Smooth muscle cell (in vitro differentiated cells): ENCODE measurements around the gene SETD7. TPM values are rescaled to one million over a fixed set of nuclear protein-coding genes. Genes with fewer than 3 reads are reported as not detected.

Experiments used
- DNase-seq: peaks from one replicate; lab custom pipeline; 2025; ENCODE audit not compliant: unreplicated experiment; lab: John Stamatoyannopoulos, UW
- H2AFZ ChIP-seq: fragments of 200-600 bp; sonication (generic); 2 replicates; pipeline ENCODE4 v1.6.0; 2016; ENCODE audit warnings: antibody characterized with exemption, low read depth, mild to moderate bottlenecking
- H3F3A ChIP-seq: fragments of 200-600 bp; sonication (generic); 2 replicates; pipeline ENCODE4 v1.6.0; 2017; ENCODE audit warnings: antibody characterized with exemption, low read depth
- H3K27ac ChIP-seq: fragments of 200-600 bp; sonication (generic); 2 replicates; pipeline ENCODE4 v1.5.1; 2016; ENCODE audit warnings: low read depth, mild to moderate bottlenecking
- H3K27me3 ChIP-seq: fragments of 200-600 bp; sonication (generic); 2 replicates; pipeline ENCODE4 v1.6.1; 2016; ENCODE audit warnings: low read depth, mild to moderate bottlenecking
- H3K36me3 ChIP-seq: fragments of 200-600 bp; sonication (generic); 2 replicates; pipeline ENCODE4 v1.5.1; 2016; ENCODE audit warnings: low read depth
- H3K4me1 ChIP-seq: fragments of 200-600 bp; sonication (generic); 2 replicates; pipeline ENCODE4 v1.5.1; 2016; ENCODE audit warnings: low read depth
- H3K4me2 ChIP-seq: fragments of 200-600 bp; sonication (generic); 2 replicates; pipeline ENCODE4 v1.6.0; 2016; ENCODE audit warnings: mild to moderate bottlenecking
- H3K4me3 ChIP-seq: fragments of 200-600 bp; sonication (generic); 2 replicates; pipeline ENCODE4 v1.5.1; 2016; ENCODE audit warnings: mild to moderate bottlenecking
- H3K79me2 ChIP-seq: fragments of 200-600 bp; sonication (generic); 2 replicates; pipeline ENCODE4 v1.6.0; 2016; ENCODE audit warnings: low read depth, mild to moderate bottlenecking
- H3K9ac ChIP-seq: fragments of 200-600 bp; sonication (generic); 2 replicates; pipeline ENCODE4 v1.6.0; 2016; ENCODE audit warnings: low read depth
- H3K9me3 ChIP-seq: fragments of 200-600 bp; sonication (generic); replicated peaks from 2 replicates; pipeline ENCODE4 v1.5.1; 2016; ENCODE audit warnings: low read depth
- H4K20me1 ChIP-seq: fragments of 200-600 bp; sonication (generic); 2 replicates; pipeline ENCODE4 v1.6.0; 2016; ENCODE audit warnings: low read depth
- WGBS: methylation state at CpG from one replicate; pipeline ENCODE4 v1.1.7; 2016; ENCODE audit warnings: low lambda C conversion rate; 5-methylcytosine and 5-hydroxymethylcytosine counted together
- polyA plus RNA-seq: library from polyadenylated mRNA; unstranded; fragments of >200 nt; fragmentation: Nextera tagmentation; extraction: Ambion mirVana; gene quantifications from 2 replicates; pipeline ENCODE4 v1.2.1, GENCODE V29; 2016
- total RNA-seq: library from RNA; depleted of rRNA; stranded (reverse); fragments of >200 nt; gene quantifications from 2 replicates; pipeline ENCODE4 v1.2.3, GENCODE V29; 2014
- TF ChIP-seq, protein P1 (sequence below): fragments of 200-600 bp; sonication (generic); IDR thresholded peaks from 2 replicates; pipeline ENCODE4 v1.5.1; 2017; ENCODE audit warnings: borderline replicate concordance, mild to moderate bottlenecking, antibody characterized with exemption; ENCODE audit not compliant: insufficient read depth, poor library complexity, severe bottlenecking

Gene SETD7
- total and polyA plus RNA-seq, 2 experiments from 2014 or later: 8.5 to 34.2 TPM

DNA sequence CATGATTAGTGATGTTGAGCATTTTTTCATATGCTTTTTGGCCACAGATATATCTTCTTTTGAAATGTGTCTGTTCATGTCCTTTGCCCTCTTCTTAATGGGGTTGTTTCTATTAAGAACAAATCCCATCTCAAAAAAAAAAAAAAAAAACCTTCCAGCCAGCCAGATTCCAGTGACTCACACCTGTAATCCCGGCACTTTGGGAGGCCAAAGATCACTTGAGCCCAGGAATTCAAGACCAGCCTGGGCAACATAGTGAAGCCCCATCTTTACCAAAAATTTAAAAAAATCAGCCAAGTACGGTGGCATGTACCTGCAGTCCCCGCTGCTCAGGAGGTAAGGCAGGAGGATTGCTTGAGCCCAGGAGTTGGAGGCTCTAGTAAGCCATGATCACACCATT is 97.0 kb downstream of the SETD7 start:
- Histone ChIP-seq H3K9me3 (no peaks in the 10 kb centered on the region), H3K4me2 (no peak overlapping the region), H3K9ac (no peak overlapping the region), H3K36me3 (no peaks in the 10 kb centered on the region), H3K79me2 (peaks cover 98% of the 10 kb centered on the region), H3K27ac (no peak overlapping the region), H3K4me3 (no peak overlapping the region), H4K20me1 (peaks cover 90% of the 10 kb centered on the region), H3F3A (no peaks in the 10 kb centered on the region), H3K27me3 (no peaks in the 10 kb centered on the region), H3K4me1 (peaks cover 26% of the 10 kb centered on the region), H2AFZ (no peak overlapping the region)
- 72% methylated on average over 3 of the region's 3 CpGs for WGBS
- TF ChIP-seq, protein P1, sequence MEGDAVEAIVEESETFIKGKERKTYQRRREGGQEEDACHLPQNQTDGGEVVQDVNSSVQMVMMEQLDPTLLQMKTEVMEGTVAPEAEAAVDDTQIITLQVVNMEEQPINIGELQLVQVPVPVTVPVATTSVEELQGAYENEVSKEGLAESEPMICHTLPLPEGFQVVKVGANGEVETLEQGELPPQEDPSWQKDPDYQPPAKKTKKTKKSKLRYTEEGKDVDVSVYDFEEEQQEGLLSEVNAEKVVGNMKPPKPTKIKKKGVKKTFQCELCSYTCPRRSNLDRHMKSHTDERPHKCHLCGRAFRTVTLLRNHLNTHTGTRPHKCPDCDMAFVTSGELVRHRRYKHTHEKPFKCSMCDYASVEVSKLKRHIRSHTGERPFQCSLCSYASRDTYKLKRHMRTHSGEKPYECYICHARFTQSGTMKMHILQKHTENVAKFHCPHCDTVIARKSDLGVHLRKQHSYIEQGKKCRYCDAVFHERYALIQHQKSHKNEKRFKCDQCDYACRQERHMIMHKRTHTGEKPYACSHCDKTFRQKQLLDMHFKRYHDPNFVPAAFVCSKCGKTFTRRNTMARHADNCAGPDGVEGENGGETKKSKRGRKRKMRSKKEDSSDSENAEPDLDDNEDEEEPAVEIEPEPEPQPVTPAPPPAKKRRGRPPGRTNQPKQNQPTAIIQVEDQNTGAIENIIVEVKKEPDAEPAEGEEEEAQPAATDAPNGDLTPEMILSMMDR: no peak
- no peak for DNase-seq

DNA sequence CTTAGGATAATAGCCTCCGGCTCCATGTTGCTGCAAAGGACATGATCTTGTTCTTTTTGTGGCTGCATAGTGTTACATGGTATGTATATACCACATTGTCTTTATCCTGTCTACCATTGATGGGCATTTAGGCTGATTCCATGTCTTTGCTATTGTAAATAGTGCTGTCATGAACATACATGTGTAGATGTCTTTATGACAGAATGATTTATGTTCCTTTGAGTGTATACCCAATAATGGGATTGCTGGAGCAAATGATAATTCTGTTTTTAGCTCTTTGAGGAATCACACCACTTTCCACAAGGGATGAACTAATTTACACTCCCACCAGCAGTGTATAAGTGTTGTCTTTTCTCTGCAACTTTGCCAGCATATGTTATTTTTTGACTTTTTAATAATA is 97.5 kb downstream of the SETD7 start:
- H4K20me1 ChIP-seq: peaks cover 87% of the 10 kb centered on the region
- no peak overlapping the region for H3K4me2 ChIP-seq
- H2AFZ ChIP-seq: no peak overlapping the region
- TF ChIP-seq, protein P1: no peak
- no peak for DNase-seq
- H3K79me2 ChIP-seq: peaks cover 93% of the 10 kb centered on the region
- peaks cover 26% of the 10 kb centered on the region for H3K4me1 ChIP-seq
- H3K9ac ChIP-seq: no peak overlapping the region
- no peaks in the 10 kb centered on the region for H3K36me3 ChIP-seq
- no peaks in the 10 kb centered on the region for H3F3A ChIP-seq
- no peaks in the 10 kb centered on the region for H3K9me3 ChIP-seq
- H3K27ac ChIP-seq: no peak overlapping the region
- no peaks in the 10 kb centered on the region for H3K27me3 ChIP-seq
- H3K4me3 ChIP-seq: no peak overlapping the region
- WGBS: 88% methylated on average over 1 of the region's 1 CpG

GRCh38 chr4:139457318-139457717 is 98.7 kb downstream of the SETD7 start:
- Histone ChIP-seq H3K27ac (no peak overlapping the region), H3K36me3 (no peaks in the 10 kb centered on the region), H4K20me1 (peaks cover 77% of the 10 kb centered on the region), H3K4me3 (peak overlapping the region; percentile 90), H3K9me3 (no peaks in the 10 kb centered on the region), H2AFZ (no peak overlapping the region), H3K4me1 (peaks cover 31% of the 10 kb centered on the region), H3K27me3 (no peaks in the 10 kb centered on the region), H3F3A (no peaks in the 10 kb centered on the region), H3K9ac (no peak overlapping the region), H3K79me2 (peaks cover 83% of the 10 kb centered on the region), H3K4me2 (peak overlapping the region; percentile 81)
- 60% methylated on average over 4 of the region's 4 CpGs for WGBS
- no peak for DNase-seq
- TF ChIP-seq, protein P1: no peak

DNA sequence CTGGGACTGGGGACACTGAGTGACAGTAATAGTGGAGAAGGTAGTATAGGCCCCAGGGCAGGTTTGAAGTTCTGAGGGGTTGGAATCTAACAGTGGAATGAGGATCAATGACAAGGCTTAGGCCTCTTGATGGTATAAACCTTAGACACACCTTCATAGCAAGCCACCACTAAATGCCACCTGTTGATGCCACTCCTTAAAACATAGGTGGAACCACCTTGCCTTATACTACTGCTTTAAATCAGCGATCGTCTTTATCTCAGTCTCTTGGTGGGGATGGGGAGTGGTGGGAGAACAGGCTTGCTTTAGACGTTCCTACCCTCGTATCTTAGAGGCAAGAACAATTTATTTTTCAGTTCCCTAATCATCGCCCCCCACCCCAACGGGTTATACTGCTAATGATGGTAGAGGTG is 100.9 kb downstream of the SETD7 start:
- Histone ChIP-seq H3K4me3 (peak overlapping the region; percentile 90), H3K4me1 (peaks cover 37% of the 10 kb centered on the region), H3K9ac (peak overlapping the region; percentile 77), H2AFZ (no peak overlapping the region), H3K27ac (no peak overlapping the region), H3K36me3 (no peaks in the 10 kb centered on the region), H3K9me3 (no peaks in the 10 kb centered on the region), H3K27me3 (no peaks in the 10 kb centered on the region), H4K20me1 (peaks cover 57% of the 10 kb centered on the region), H3K79me2 (peaks cover 84% of the 10 kb centered on the region), H3F3A (no peaks in the 10 kb centered on the region), H3K4me2 (peak overlapping the region; percentile 81)
- TF ChIP-seq, protein P1: no peak
- DNase-seq: no peak
- WGBS: 48% methylated on average over 6 of the region's 6 CpGs
